B cell (primary cell): ENCODE measurements around the gene ARHGDIB. TPM values are rescaled to one million over a fixed set of nuclear protein-coding genes. Genes with fewer than 3 reads are reported as not detected.

Experiments used
- ATAC-seq: fragments of 200-7000 bp; cut with Tn5 transposase; one replicate; pipeline ENCODE4 v1.10.0; 2021; ENCODE audit warnings: low read depth, mild to moderate bottlenecking, moderate number of reproducible peaks, moderate library complexity
- CTCF ChIA-PET: fragments of 350-600 bp; sonication (Branson Sonifier 250); formaldehyde crosslinking; loops from one replicate; lab custom pipeline; 2021; ENCODE audit warnings: antibody characterized with exemption, inconsistent platforms; lab: Charles Lee
- POLR2A ChIA-PET: fragments of 350-600 bp; sonication (Branson Sonifier 250); formaldehyde crosslinking; loops from one replicate; lab custom pipeline; 2021; ENCODE audit warnings: antibody characterized with exemption; lab: Charles Lee
- DNase-seq: peaks from one replicate; pipeline ENCODE4 v3.0.0; 2013
- H2AFZ ChIP-seq: 2 replicates; pipeline ENCODE4 v1.6.1; 2012; ENCODE audit warnings: mild to moderate bottlenecking, low read depth, low read length; ENCODE audit not compliant: insufficient read depth, poor library complexity, severe bottlenecking
- H3K27ac ChIP-seq, 2 donors: 1 replicate in 1 of 2; 2 replicates in 1 of 2; pipeline ENCODE4 v1.5.1; 2012 to 2013; ENCODE audit warnings: low read length in 2 of 2, mild to moderate bottlenecking in 2 of 2, moderate library complexity in 1 of 2
- H3K27me3 ChIP-seq, 4 experiments: fragments of 200-600 bp in 1 of 4; sonication (generic) in 1 of 4; replicated peaks in 1 of 4; 1 replicate in 2 of 4; 2 replicates in 2 of 4; pipeline versions ENCODE4 v1.6.1 to v1.7.0; 2013 to 2016; ENCODE audit warnings: low read length in 3 of 4, mild to moderate bottlenecking in 2 of 4, mixed read lengths in 1 of 4, moderate library complexity in 1 of 4; ENCODE audit not compliant: insufficient read depth in 4 of 4, control insufficient read depth in 3 of 4; ENCODE audit errors: control extremely low read depth in 1 of 4
- H3K36me3 ChIP-seq, 2 experiments: replicated peaks in 1 of 2; 1 replicate in 1 of 2; 2 replicates in 1 of 2; pipeline versions ENCODE4 v1.6.1 to v1.7.1; 2013; ENCODE audit warnings: low read length in 1 of 2; ENCODE audit not compliant: insufficient read depth in 2 of 2, control insufficient read depth in 1 of 2; ENCODE audit errors: control extremely low read depth in 1 of 2, extremely low read depth in 1 of 2
- H3K4me1 ChIP-seq, 2 donors: fragments of 200-600 bp in 1 of 2; sonication (generic) in 1 of 2; 1 replicate in 1 of 2; 2 replicates in 1 of 2; pipeline versions ENCODE4 v1.5.1 to v1.6.1; 2013 to 2017; ENCODE audit warnings: low read length in 2 of 2; ENCODE audit not compliant: control insufficient read depth in 2 of 2, insufficient read depth in 2 of 2
- H3K4me2 ChIP-seq: replicated peaks from 2 replicates; pipeline ENCODE3; 2012; ENCODE audit warnings: mild to moderate bottlenecking, low read depth, low read length; ENCODE audit not compliant: poor library complexity, severe bottlenecking
- H3K4me3 ChIP-seq, 5 experiments: fragments of 200-600 bp in 1 of 5; sonication (generic) in 1 of 5; 1 replicate in 3 of 5; 2 replicates in 2 of 5; pipeline versions ENCODE4 v1.5.1 to v1.7.0; 2011 to 2016; ENCODE audit warnings: low read length in 4 of 5, mild to moderate bottlenecking in 4 of 5, low read depth in 2 of 5, control low read depth in 1 of 5, moderate library complexity in 1 of 5; ENCODE audit not compliant: insufficient read depth in 1 of 5; ENCODE audit errors: control extremely low read depth in 1 of 5, extremely low read depth in 1 of 5
- H3K79me2 ChIP-seq: fragments of 200-600 bp; sonication (generic); one replicate; pipeline ENCODE4 v1.6.0; 2016; ENCODE audit warnings: low read length; ENCODE audit not compliant: control insufficient read depth, insufficient read depth
- H3K9ac ChIP-seq: fragments of 200-600 bp; sonication (generic); 2 replicates; pipeline ENCODE4 v1.6.1; 2017; ENCODE audit warnings: mild to moderate bottlenecking, low read length, moderate library complexity
- H3K9me3 ChIP-seq, 3 donors: one replicate each; pipeline versions ENCODE4 v1.6.1 to v1.7.1; 2013; ENCODE audit warnings: low read length in 2 of 3; ENCODE audit not compliant: control insufficient read depth in 2 of 3, insufficient read depth in 1 of 3; ENCODE audit errors: control extremely low read depth in 1 of 3
- H4K20me1 ChIP-seq: 2 replicates; pipeline ENCODE4 v1.6.0; 2012; ENCODE audit warnings: mild to moderate bottlenecking, low read length; ENCODE audit not compliant: insufficient read depth, control insufficient read depth, poor library complexity, severe bottlenecking
- H3K27ac Mint-ChIP-seq: one replicate; pipeline ENCODE4 v1.8.0; 2021; ENCODE audit warnings: mixed read lengths
- H3K27me3 Mint-ChIP-seq: one replicate; pipeline ENCODE4 v1.8.0; 2021; ENCODE audit warnings: mixed read lengths
- H3K4me1 Mint-ChIP-seq: one replicate; pipeline ENCODE4 v1.8.0; 2021; ENCODE audit warnings: mixed read lengths
- H3K4me3 Mint-ChIP-seq: one replicate; pipeline ENCODE4 v1.8.0; 2021; ENCODE audit warnings: mixed read lengths
- H3K9me3 Mint-ChIP-seq: one replicate; pipeline ENCODE4 v1.8.0; 2022; ENCODE audit warnings: mixed read lengths; ENCODE audit not compliant: insufficient read depth
- EZH2 ChIP-seq: IDR thresholded peaks from 2 replicates; pipeline ENCODE4 v1.6.1; 2012; ENCODE audit warnings: borderline replicate concordance, low read depth, mild to moderate bottlenecking, moderate library complexity, low read length; ENCODE audit not compliant: insufficient read depth, poor library complexity, severe bottlenecking
- WGBS: methylation state at CpG from one replicate; pipeline ENCODE4 v1.1.5; 2013; ENCODE audit warnings: missing lambda C conversion rate; ENCODE audit not compliant: insufficient coverage; 5-methylcytosine and 5-hydroxymethylcytosine counted together
- intact Hi-C: fragments of 100-400 bp; cut with micrococcal nuclease; formaldehyde crosslinking; loops from one replicate; pipeline ENCODE4 v1.10.0; 2022
- polyA plus RNA-seq: library from polyadenylated mRNA; depleted of rRNA; stranded (reverse); fragments of >200 nt; gene quantifications from 2 replicates; pipeline ENCODE4 v1.2.3, GENCODE V29; 2012
- total RNA-seq, 2 donors: library from RNA; stranded (reverse); fragments of 120-200 nt in 1 of 2; gene quantifications; 1 replicate in 1 of 2; 2 replicates in 1 of 2; pipeline versions ENCODE4 v1.2.3 to v1.2.4, GENCODE V29; 2013 to 2022
- TF ChIP-seq, protein P1 (sequence below): fragments of 200-600 bp; IDR thresholded peaks from one replicate; pipeline ENCODE4 v1.8.0; 2022; ENCODE audit warnings: antibody characterized with exemption, mild to moderate bottlenecking

The ARHGDIB gene
- total and polyA plus RNA-seq, 2 donors (not counting 1 experiment from before 2014, with no cell fraction given) = 514 to 826 TPM

DNA sequence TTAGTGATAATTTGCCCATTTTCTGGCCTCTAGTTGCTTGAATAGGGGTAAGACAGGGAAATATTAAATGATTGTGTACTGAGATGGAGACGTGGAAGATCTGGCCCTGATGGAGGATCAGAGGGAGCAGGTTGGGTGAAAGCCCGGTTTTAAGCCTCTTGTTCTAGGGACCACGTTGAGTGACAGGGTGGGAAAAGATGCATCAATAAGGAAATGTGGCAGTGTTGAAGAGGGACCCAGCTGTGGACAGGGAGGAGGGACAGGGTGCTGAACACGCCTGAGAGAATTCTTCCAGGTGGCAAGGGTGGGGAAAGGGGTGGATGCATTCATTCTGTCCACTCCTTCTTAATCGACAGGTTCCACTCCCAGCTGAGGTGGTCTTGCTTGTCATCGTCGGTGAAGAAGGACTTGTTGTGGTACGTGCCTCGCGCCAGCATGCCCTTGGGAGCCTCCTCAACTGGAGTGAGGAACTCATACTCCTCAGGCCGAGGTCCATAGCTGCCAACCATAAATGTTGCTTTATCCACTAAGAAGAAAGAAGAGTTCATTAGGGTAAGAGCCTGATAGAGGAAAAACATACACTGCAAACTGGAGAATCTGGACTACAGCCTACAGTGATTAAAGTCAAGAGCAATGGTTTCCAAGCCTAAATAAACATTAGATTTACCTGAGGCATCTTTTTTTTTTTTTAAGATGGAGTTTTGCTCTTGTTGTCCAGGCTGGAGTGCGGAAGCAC is 19.0 kb downstream of the ARHGDIB start:
- H3K9me3 ChIP-seq = peaks cover 0 to 8% (median 0%) of the 10 kb centered on the region in 3 donors
- H4K20me1 ChIP-seq = peaks cover 35% of the 10 kb centered on the region
- H3K27ac ChIP-seq = peak overlapping the region in 1 of 2 donors; percentile 8
- H3K4me3 ChIP-seq = no peak overlapping the region
- H3K36me3 ChIP-seq = peaks cover 6 to 69% of the 10 kb centered on the region in 2 experiments
- Mint-ChIP-seq H3K27me3 (no peaks in the 10 kb centered on the region), H3K9me3 (peaks cover 2% of the 10 kb centered on the region), H3K4me1 (peaks cover 40% of the 10 kb centered on the region), H3K4me3 (no peak overlapping the region), H3K27ac (peak overlapping the region; percentile 10)
- H3K79me2 ChIP-seq = peaks cover 37% of the 10 kb centered on the region
- H3K9ac ChIP-seq = no peak overlapping the region
- no peak for TF ChIP-seq EZH2
- TF ChIP-seq, protein P1, sequence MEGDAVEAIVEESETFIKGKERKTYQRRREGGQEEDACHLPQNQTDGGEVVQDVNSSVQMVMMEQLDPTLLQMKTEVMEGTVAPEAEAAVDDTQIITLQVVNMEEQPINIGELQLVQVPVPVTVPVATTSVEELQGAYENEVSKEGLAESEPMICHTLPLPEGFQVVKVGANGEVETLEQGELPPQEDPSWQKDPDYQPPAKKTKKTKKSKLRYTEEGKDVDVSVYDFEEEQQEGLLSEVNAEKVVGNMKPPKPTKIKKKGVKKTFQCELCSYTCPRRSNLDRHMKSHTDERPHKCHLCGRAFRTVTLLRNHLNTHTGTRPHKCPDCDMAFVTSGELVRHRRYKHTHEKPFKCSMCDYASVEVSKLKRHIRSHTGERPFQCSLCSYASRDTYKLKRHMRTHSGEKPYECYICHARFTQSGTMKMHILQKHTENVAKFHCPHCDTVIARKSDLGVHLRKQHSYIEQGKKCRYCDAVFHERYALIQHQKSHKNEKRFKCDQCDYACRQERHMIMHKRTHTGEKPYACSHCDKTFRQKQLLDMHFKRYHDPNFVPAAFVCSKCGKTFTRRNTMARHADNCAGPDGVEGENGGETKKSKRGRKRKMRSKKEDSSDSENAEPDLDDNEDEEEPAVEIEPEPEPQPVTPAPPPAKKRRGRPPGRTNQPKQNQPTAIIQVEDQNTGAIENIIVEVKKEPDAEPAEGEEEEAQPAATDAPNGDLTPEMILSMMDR = no peak
- ChIA-PET POLR2A (no interaction called here), CTCF (interaction anchor here (1.1 to 1.8 kb wide), 2 partner anchors 53 to 97 kb away, joined by 3 to 8 read pairs; no protein-coding TSS in a partner anchor)
- no peak for ATAC-seq
- 94% methylated on average over 9 of the region's 12 CpGs for WGBS
- H3K27me3 ChIP-seq = no peaks in the 10 kb centered on the region
- H2AFZ ChIP-seq = no peak overlapping the region
- intact Hi-C loops = no loop called here
- H3K4me1 ChIP-seq = peaks cover 19% of the 10 kb centered on the region in 2 donors
- no peak for DNase-seq
- H3K4me2 ChIP-seq = no peak overlapping the region

DNA sequence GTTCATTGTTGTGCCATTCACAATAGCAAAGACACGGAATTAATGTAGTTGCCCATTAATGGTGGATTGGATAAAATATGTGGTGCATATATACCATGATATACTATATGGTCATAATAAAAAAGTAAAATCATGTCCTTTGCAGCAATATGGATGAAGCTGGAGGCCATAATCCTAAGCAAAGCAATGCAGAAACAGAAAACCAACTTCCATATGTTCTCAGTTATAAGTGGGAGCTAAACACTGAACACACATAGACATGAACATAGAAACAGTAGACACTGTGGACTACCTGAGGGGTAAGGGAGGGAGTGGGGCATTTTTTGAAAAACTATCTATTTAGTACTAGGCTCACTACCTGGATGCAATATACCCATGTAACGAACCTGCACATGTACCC is 20.0 kb downstream of the ARHGDIB start:
- Mint-ChIP-seq H3K4me3 (no peak overlapping the region), H3K9me3 (peaks cover 2% of the 10 kb centered on the region), H3K4me1 (peaks cover 40% of the 10 kb centered on the region), H3K27me3 (no peaks in the 10 kb centered on the region), H3K27ac (no peak overlapping the region)
- CTCF ChIA-PET = interaction anchor here (0.6 to 1.8 kb wide), 3 partner anchors 54 to 96 kb away, joined by 3 to 8 read pairs (median 3); no protein-coding TSS in a partner anchor
- Histone ChIP-seq H2AFZ (no peak overlapping the region), H3K27ac (no peak overlapping the region), H3K9me3 (peaks cover 0 to 8% (median 0%) of the 10 kb centered on the region in 3 donors), H3K4me2 (no peak overlapping the region), H3K79me2 (peaks cover 32% of the 10 kb centered on the region), H3K4me1 (peaks cover 11 to 19% of the 10 kb centered on the region in 2 donors), H3K9ac (no peak overlapping the region), H4K20me1 (peaks cover 25% of the 10 kb centered on the region), H3K4me3 (no peak overlapping the region), H3K27me3 (no peaks in the 10 kb centered on the region), H3K36me3 (peaks cover 6 to 65% of the 10 kb centered on the region in 2 experiments)
- ATAC-seq = no peak
- DNase-seq = no peak
- POLR2A ChIA-PET = no interaction called here
- intact Hi-C loops = no loop called here
- no CpG with 5 or more reads among the region's 2 CpGs for WGBS
- TF ChIP-seq, protein P1 = no peak
- TF ChIP-seq EZH2 = no peak
